ENCODE measurements around the gene SLC1A1.

Gene SLC1A1

GRCh38 chr9:4569101-4569500 is 78.8 kb downstream of the SLC1A1 start:
- Histone ChIP-seq H3K9me3 (ENCODE audit: insufficient read depth, low read depth, low read length) (no peaks in the 10 kb centered on the region), H3K27me3 (ENCODE audit: insufficient read depth, low read length) (no peaks in the 10 kb centered on the region), H3K27ac (ENCODE audit: low read length) (no peak overlapping the region), H3K4me1 (ENCODE audit: insufficient read depth, low read length) (no peaks in the 10 kb centered on the region; the same call in 1 of the 2 replicates), H3K4me3 (ENCODE audit: low read length) (no peak overlapping the region), H3K9ac (ENCODE audit: low read depth, low read length) (no peak overlapping the region), H3K36me3 (ENCODE audit: insufficient read depth, low read depth, low read length) (no peaks in the 10 kb centered on the region)

DNA sequence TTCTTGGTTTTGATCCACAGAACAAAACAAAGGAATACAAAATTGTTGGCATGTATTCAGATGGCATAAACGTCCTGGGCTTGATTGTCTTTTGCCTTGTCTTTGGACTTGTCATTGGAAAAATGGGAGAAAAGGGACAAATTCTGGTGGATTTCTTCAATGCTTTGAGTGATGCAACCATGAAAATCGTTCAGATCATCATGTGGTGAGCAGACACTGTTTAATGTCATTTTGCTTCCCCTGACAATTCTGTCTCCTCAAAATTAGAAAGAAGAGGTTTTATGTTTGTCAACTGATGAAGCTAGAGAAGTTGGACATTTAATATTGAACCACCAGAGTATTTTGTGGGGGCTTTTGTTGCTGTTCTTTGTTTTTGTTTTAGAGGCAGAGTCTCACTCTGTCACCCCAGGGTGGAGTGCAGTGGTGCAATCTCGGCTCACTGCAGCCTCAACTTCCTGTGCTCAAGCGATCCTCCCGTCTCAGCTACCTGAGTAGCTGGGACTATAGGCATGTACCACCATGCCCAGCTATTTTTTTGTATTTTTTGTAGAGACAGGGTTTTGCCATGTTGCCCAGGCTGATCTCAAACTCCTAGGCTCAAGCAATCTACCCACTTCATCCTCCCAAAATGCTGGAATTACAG is 82.0 kb downstream of the SLC1A1 start:
- Histone ChIP-seq H3K9me3 (ENCODE audit: insufficient read depth, low read depth, low read length) (no peaks in the 10 kb centered on the region), H3K27ac (ENCODE audit: low read length) (no peak overlapping the region), H3K4me1 (ENCODE audit: insufficient read depth, low read length) (no peaks in the 10 kb centered on the region; the same call in 1 of the 2 replicates), H3K9ac (ENCODE audit: low read depth, low read length) (no peak overlapping the region), H3K27me3 (ENCODE audit: insufficient read depth, low read length) (no peaks in the 10 kb centered on the region), H3K36me3 (ENCODE audit: insufficient read depth, low read depth, low read length) (no peaks in the 10 kb centered on the region), H3K4me3 (ENCODE audit: low read length) (no peak overlapping the region)

DNA sequence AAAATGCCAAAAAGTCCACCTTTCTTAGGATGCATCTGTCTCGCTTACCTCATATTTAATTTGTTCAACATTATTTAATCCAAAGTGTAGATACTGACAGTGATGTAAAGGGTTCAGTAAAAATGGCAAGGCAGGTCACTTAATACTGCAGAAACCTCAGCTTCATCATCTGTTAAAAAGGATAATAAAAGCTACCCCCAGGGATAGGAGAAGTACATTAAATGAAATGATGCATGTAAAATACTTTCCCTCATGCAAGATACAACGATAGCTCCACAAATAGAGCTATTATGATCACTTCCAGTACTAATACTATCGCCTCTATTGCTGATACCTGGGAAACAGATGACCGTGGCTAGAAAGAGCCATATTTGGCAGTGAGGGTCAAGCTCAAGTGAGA is 82.9 kb downstream of the SLC1A1 start:
- no peaks in the 10 kb centered on the region for H3K9me3 ChIP-seq (ENCODE audit: insufficient read depth, low read depth, low read length)
- no peak overlapping the region for H3K9ac ChIP-seq (ENCODE audit: low read depth, low read length)
- H3K36me3 ChIP-seq (ENCODE audit: insufficient read depth, low read depth, low read length), result no peaks in the 10 kb centered on the region
- no peak overlapping the region for H3K4me3 ChIP-seq (ENCODE audit: low read length)
- H3K4me1 ChIP-seq (ENCODE audit: insufficient read depth, low read length), result no peaks in the 10 kb centered on the region
- H3K27me3 ChIP-seq (ENCODE audit: insufficient read depth, low read length), result no peaks in the 10 kb centered on the region
- H3K27ac ChIP-seq (ENCODE audit: low read length), result no peak overlapping the region

- Histone ChIP-seq H3K4me3 (ENCODE audit: low read length) (no peak overlapping the region), H3K27ac (ENCODE audit: low read length) (no peak overlapping the region), H3K4me1 (ENCODE audit: insufficient read depth, low read length) (no peaks in the 10 kb centered on the region), H3K36me3 (ENCODE audit: insufficient read depth, low read depth, low read length) (no peaks in the 10 kb centered on the region), H3K9me3 (ENCODE audit: insufficient read depth, low read depth, low read length) (no peaks in the 10 kb centered on the region), H3K27me3 (ENCODE audit: insufficient read depth, low read length) (no peaks in the 10 kb centered on the region), H3K9ac (ENCODE audit: low read depth, low read length) (no peak overlapping the region)
Observed at GRCh38 chr9:4573634-4574389, 83.5 kb downstream of the SLC1A1 start.

GRCh38 chr9:4574657-4575243 is 84.5 kb downstream of the SLC1A1 start:
- Histone ChIP-seq H3K4me3 (ENCODE audit: low read length) (no peak overlapping the region), H3K4me1 (ENCODE audit: insufficient read depth, low read length) (no peaks in the 10 kb centered on the region), H3K9ac (ENCODE audit: low read depth, low read length) (no peak overlapping the region), H3K27me3 (ENCODE audit: insufficient read depth, low read length) (no peaks in the 10 kb centered on the region), H3K36me3 (ENCODE audit: insufficient read depth, low read depth, low read length) (no peaks in the 10 kb centered on the region), H3K9me3 (ENCODE audit: insufficient read depth, low read depth, low read length) (no peaks in the 10 kb centered on the region), H3K27ac (ENCODE audit: low read length) (no peak overlapping the region)

DNA sequence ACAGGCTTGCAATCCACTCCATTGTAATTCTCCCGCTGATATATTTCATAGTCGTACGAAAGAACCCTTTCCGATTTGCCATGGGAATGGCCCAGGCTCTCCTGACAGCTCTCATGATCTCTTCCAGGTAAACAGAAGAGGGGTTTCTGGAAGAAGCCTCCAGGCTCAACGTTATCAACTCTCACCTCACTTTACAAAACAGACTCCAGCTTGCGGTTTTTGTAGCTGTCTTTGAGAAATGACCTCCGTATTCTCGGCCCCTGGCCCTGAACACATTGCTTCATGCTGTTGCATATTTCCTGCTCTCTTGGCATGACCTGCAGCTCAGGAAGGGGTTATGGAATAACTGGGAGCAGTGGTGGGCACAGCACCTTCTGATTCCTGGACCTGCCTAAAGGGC is 85.7 kb downstream of the SLC1A1 start:
- Histone ChIP-seq H3K4me1 (ENCODE audit: insufficient read depth, low read length) (no peaks in the 10 kb centered on the region), H3K36me3 (ENCODE audit: insufficient read depth, low read depth, low read length) (no peaks in the 10 kb centered on the region), H3K4me3 (ENCODE audit: low read length) (no peak overlapping the region), H3K27ac (ENCODE audit: low read length) (no peak overlapping the region), H3K9me3 (ENCODE audit: insufficient read depth, low read depth, low read length) (no peaks in the 10 kb centered on the region), H3K27me3 (ENCODE audit: insufficient read depth, low read length) (no peaks in the 10 kb centered on the region), H3K9ac (ENCODE audit: low read depth, low read length) (no peak overlapping the region)

DNA sequence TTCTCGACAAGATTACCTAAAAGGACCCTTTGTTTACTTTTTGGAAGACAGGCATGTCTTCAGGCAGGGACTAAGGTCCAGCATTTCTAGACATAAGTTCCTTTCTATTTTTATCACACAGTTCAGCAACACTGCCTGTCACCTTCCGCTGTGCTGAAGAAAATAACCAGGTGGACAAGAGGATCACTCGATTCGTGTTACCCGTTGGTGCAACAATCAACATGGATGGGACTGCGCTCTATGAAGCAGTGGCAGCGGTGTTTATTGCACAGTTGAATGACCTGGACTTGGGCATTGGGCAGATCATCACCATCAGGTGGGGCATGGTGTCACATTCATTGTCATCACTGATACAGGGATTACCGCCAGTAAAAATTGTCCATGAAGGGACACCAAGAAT is 86.2 kb downstream of the SLC1A1 start:
- H3K27ac ChIP-seq (ENCODE audit: low read length), result no peak overlapping the region
- no peaks in the 10 kb centered on the region for H3K9me3 ChIP-seq (ENCODE audit: insufficient read depth, low read depth, low read length)
- H3K4me1 ChIP-seq (ENCODE audit: insufficient read depth, low read length), result no peaks in the 10 kb centered on the region
- H3K9ac ChIP-seq (ENCODE audit: low read depth, low read length), result no peak overlapping the region
- H3K27me3 ChIP-seq (ENCODE audit: insufficient read depth, low read length), result no peaks in the 10 kb centered on the region
- H3K4me3 ChIP-seq (ENCODE audit: low read length), result no peak overlapping the region
- no peaks in the 10 kb centered on the region for H3K36me3 ChIP-seq (ENCODE audit: insufficient read depth, low read depth, low read length)

GRCh38 chr9:4579001-4579400 is 88.7 kb downstream of the SLC1A1 start:
- Histone ChIP-seq H3K27ac (ENCODE audit: low read length) (no peak overlapping the region), H3K4me3 (ENCODE audit: low read length) (no peak overlapping the region), H3K9me3 (ENCODE audit: insufficient read depth, low read depth, low read length) (no peaks in the 10 kb centered on the region), H3K4me1 (ENCODE audit: insufficient read depth, low read length) (no peaks in the 10 kb centered on the region), H3K9ac (ENCODE audit: low read depth, low read length) (no peak overlapping the region), H3K27me3 (ENCODE audit: insufficient read depth, low read length) (no peaks in the 10 kb centered on the region), H3K36me3 (ENCODE audit: insufficient read depth, low read depth, low read length) (no peaks in the 10 kb centered on the region)

DNA sequence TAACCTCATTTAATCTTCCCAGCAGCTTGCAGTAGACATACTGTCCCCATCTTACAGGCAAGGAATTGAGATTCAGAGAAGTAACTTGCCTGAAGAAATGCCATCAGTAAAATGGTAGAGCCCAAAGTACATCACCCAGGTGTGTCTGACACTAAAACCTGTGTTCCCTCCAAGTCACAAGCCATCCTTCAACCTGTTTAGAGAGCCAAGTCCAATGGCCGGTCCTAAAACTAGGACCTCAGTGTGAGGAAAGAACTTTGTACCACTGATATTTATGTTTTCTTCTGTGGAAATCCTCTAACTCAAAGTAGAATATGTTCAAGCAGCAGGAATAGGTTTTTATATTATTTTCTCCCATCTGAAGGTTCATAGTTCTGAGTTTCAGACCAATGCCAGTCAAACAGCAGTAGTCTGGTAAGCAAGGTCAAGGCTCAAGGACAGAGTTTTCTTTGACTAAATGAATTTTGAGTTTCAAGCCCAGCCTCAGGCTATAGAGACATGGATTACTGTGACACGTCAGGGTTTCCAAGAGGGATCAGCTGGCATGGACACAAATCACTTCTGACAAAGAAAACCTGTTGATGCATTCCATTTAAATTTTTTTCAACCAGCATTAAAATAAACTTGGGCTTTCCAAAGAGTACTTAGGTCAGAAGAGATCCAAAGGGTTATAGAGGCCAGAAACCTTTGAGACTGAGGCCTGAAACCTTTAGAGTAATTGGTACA is 90.9 kb downstream of the SLC1A1 start:
- no peaks in the 10 kb centered on the region for H3K27me3 ChIP-seq (ENCODE audit: insufficient read depth, low read length)
- no peaks in the 10 kb centered on the region for H3K4me1 ChIP-seq (ENCODE audit: insufficient read depth, low read length)
- no peaks in the 10 kb centered on the region for H3K9me3 ChIP-seq (ENCODE audit: insufficient read depth, low read depth, low read length)
- no peaks in the 10 kb centered on the region for H3K36me3 ChIP-seq (ENCODE audit: insufficient read depth, low read depth, low read length)
- H3K27ac ChIP-seq (ENCODE audit: low read length), result no peak overlapping the region
- H3K9ac ChIP-seq (ENCODE audit: low read depth, low read length), result no peak overlapping the region
- no peak overlapping the region for H3K4me3 ChIP-seq (ENCODE audit: low read length)

DNA sequence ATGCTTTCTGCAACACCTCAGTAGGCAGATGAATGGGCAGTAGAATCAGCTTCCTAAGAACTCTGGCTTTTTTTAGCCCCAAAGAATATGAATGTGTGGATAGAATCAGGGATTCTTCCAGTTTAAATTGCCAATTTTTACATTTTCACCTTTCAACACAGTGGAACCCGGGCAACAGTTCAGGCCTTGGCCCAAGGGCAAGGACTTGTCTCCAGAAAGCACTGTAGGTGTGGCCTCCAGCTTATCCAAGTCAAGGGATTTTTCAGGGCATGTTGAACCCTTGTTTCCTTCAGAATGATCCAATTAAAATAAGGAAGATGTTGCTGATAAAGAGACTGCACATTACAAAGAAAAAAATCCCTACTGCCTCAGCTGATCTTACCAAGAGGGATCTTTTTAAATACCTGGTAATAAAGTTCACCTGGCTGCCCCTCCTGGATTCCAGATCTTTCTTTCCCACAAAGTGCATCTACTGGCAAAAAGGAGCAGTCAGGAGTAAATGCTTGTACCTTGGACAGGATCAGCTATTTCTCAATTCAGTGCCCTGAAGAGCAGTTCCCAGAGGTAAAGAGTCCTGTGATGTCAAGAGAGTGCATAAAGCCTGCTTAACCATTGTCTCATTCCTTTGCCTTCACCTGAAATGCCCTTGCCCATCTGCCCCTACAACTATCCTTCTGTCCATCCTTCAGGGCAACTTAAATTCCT is 91.7 kb downstream of the SLC1A1 start:
- H3K9ac ChIP-seq (ENCODE audit: low read depth, low read length), result no peak overlapping the region
- no peak overlapping the region for H3K27ac ChIP-seq (ENCODE audit: low read length)
- no peaks in the 10 kb centered on the region for H3K4me1 ChIP-seq (ENCODE audit: insufficient read depth, low read length)
- H3K36me3 ChIP-seq (ENCODE audit: insufficient read depth, low read depth, low read length), result no peaks in the 10 kb centered on the region
- no peak overlapping the region for H3K4me3 ChIP-seq (ENCODE audit: low read length)
- no peaks in the 10 kb centered on the region for H3K27me3 ChIP-seq (ENCODE audit: insufficient read depth, low read length)
- no peaks in the 10 kb centered on the region for H3K9me3 ChIP-seq (ENCODE audit: insufficient read depth, low read depth, low read length)

- Histone ChIP-seq H3K9me3 (ENCODE audit: insufficient read depth, low read depth, low read length) (no peaks in the 10 kb centered on the region), H3K27ac (ENCODE audit: low read length) (no peak overlapping the region), H3K4me3 (ENCODE audit: low read length) (no peak overlapping the region), H3K36me3 (ENCODE audit: insufficient read depth, low read depth, low read length) (no peaks in the 10 kb centered on the region), H3K9ac (ENCODE audit: low read depth, low read length) (no peak overlapping the region), H3K4me1 (ENCODE audit: insufficient read depth, low read length) (no peaks in the 10 kb centered on the region), H3K27me3 (ENCODE audit: insufficient read depth, low read length) (no peaks in the 10 kb centered on the region)
Observed at GRCh38 chr9:4583001-4583400, 92.7 kb downstream of the SLC1A1 start.
